ENCODE measurements around the gene ADGRV1. TPM values are rescaled to one million over a fixed set of nuclear protein-coding genes. Genes with fewer than 3 reads are reported as not detected.

Gene ADGRV1
- total and polyA plus RNA-seq, 9 of the 15 experiments (the other 6 are each of a cell fraction or from before 2014, with no cell fraction given), result 21.7 to 156 (median 58.2) TPM

GRCh38 chr5:90529194-90529938 lies 29.2 kb upstream of the ADGRV1 start, which contains the start of gene LYSMD3 (continued):
- TF ChIP-seq ZNF318 (IDR thresholded peaks at IDR 0.05; ENCODE audit: borderline replicate concordance in 1 of 2, low read depth in 1 of 2), result no peak
- no peak for TF ChIP-seq SAFB2 (IDR thresholded peaks at IDR 0.05; ENCODE audit: borderline replicate concordance, low read depth, low read length, severe bottlenecking)
- TF ChIP-seq ARID4B (CRISPR knock-in tag; IDR thresholded peaks at IDR 0.05), result peak; percentile 93
- peak; percentile 81; the same call in 1 of the 2 replicates for TF ChIP-seq ERF (CRISPR knock-in tag; IDR thresholded peaks at IDR 0.05)
- no peak for TF ChIP-seq CUX1 (CRISPR knock-in tag; IDR thresholded peaks at IDR 0.05)
- TF ChIP-seq ZBTB7A (IDR thresholded peaks at IDR 0.05; ENCODE audit: borderline replicate concordance, control insufficient read depth, low read depth, low read length), result peak; percentile 60; the same call in 1 of the 2 replicates

Data from K562 (cell line).